Trophoblast cell (in vitro differentiated cells and primary cell): ENCODE results near the gene BOC.

Source experiments
- DNase-seq, 2 donors: peaks; one replicate each; pipeline ENCODE4 v3.0.0-alpha.2; 2016
- H2AFZ ChIP-seq: 2 replicates; pipeline ENCODE4 v1.6.1; 2013; ENCODE audit warnings: low read length, moderate library complexity, mild to moderate bottlenecking; ENCODE audit not compliant: insufficient read depth, poor library complexity
- H2AK5ac ChIP-seq: 2 replicates; pipeline ENCODE4 v1.6.1; 2013; ENCODE audit warnings: mild to moderate bottlenecking, low read length
- H2BK120ac ChIP-seq: 2 replicates; pipeline ENCODE4 v1.6.1; 2013; ENCODE audit warnings: low read length, mild to moderate bottlenecking, moderate library complexity; ENCODE audit not compliant: insufficient read depth, poor library complexity
- H2BK12ac ChIP-seq: 2 replicates; pipeline ENCODE4 v1.6.1; 2013; ENCODE audit warnings: mild to moderate bottlenecking, low read length, moderate library complexity
- H2BK5ac ChIP-seq: 2 replicates; pipeline ENCODE4 v1.6.1; 2013; ENCODE audit warnings: low read length, low read depth, moderate library complexity, mild to moderate bottlenecking; ENCODE audit not compliant: poor library complexity
- H3K14ac ChIP-seq: 2 replicates; pipeline ENCODE4 v1.6.1; 2013; ENCODE audit warnings: mild to moderate bottlenecking, low read length
- H3K18ac ChIP-seq: 2 replicates; pipeline ENCODE4 v1.6.1; 2013; ENCODE audit warnings: mild to moderate bottlenecking, low read length
- H3K23ac ChIP-seq: 2 replicates; pipeline ENCODE4 v1.6.1; 2013; ENCODE audit warnings: low read length
- H3K27ac ChIP-seq: 2 replicates; pipeline ENCODE4 v1.5.1; 2013; ENCODE audit warnings: low read depth, mild to moderate bottlenecking, inconsistent platforms, low read length, moderate library complexity
- H3K27me3 ChIP-seq: 2 replicates; pipeline ENCODE4 v1.6.1; 2013; ENCODE audit warnings: inconsistent platforms, mild to moderate bottlenecking, low read length, moderate library complexity; ENCODE audit not compliant: insufficient read depth
- H3K36me3 ChIP-seq, 2 experiments: 1 replicate in 1 of 2; 2 replicates in 1 of 2; pipeline ENCODE4 v1.6.1; 2013; ENCODE audit warnings: low read length in 2 of 2, mild to moderate bottlenecking in 2 of 2, moderate library complexity in 1 of 2; ENCODE audit not compliant: insufficient read depth in 2 of 2, control insufficient read depth in 1 of 2
- H3K4ac ChIP-seq: 2 replicates; pipeline ENCODE4 v1.6.1; 2013; ENCODE audit warnings: low read depth, mild to moderate bottlenecking, low read length, moderate library complexity
- H3K4me1 ChIP-seq, 2 experiments: 1 replicate in 1 of 2; 2 replicates in 1 of 2; pipeline ENCODE4 v1.6.1; 2013; ENCODE audit warnings: low read length in 2 of 2, mild to moderate bottlenecking in 2 of 2, moderate library complexity in 1 of 2; ENCODE audit not compliant: insufficient read depth in 2 of 2, control insufficient read depth in 1 of 2
- H3K4me2 ChIP-seq: 2 replicates; pipeline ENCODE4 v1.6.1; 2013; ENCODE audit warnings: inconsistent platforms, mild to moderate bottlenecking, low read length, moderate library complexity
- H3K4me3 ChIP-seq: 2 replicates; pipeline ENCODE4 v1.5.1; 2013; ENCODE audit warnings: mild to moderate bottlenecking, low read depth, low read length, inconsistent platforms
- H3K79me1 ChIP-seq: one replicate; pipeline ENCODE4 v1.6.1; 2013; ENCODE audit warnings: low read length
- H3K79me2 ChIP-seq: 2 replicates; pipeline ENCODE4 v1.6.1; 2013; ENCODE audit warnings: low read length, mild to moderate bottlenecking; ENCODE audit not compliant: control insufficient read depth, insufficient read depth, poor library complexity
- H3K9ac ChIP-seq: 2 replicates; pipeline ENCODE4 v1.6.1; 2013; ENCODE audit warnings: mild to moderate bottlenecking, low read length
- H3K9me3 ChIP-seq: 2 replicates; pipeline ENCODE4 v1.6.1; 2013; ENCODE audit warnings: low read depth, mild to moderate bottlenecking, control low read depth, inconsistent platforms, low read length; ENCODE audit not compliant: insufficient read depth
- H4K12ac ChIP-seq: 2 replicates; pipeline ENCODE4 v1.6.1; 2013; ENCODE audit warnings: low read depth, mild to moderate bottlenecking, low read length, moderate library complexity
- H4K8ac ChIP-seq: 2 replicates; pipeline ENCODE4 v1.6.1; 2013; ENCODE audit warnings: low read depth, mild to moderate bottlenecking, low read length, moderate library complexity
- H4K91ac ChIP-seq: one replicate; pipeline ENCODE4 v1.6.1; 2013; ENCODE audit warnings: low read depth, mild to moderate bottlenecking, low read length, moderate library complexity
- WGBS: extraction: QIAGEN DNeasy Blood & Tissue Kit; methylation state at CpG from one replicate; pipeline ENCODE4 v1.1.7; 2013; ENCODE audit warnings: missing lambda C conversion rate; ENCODE audit not compliant: insufficient read length, insufficient coverage; ENCODE audit errors: extremely low coverage; 5-methylcytosine and 5-hydroxymethylcytosine counted together

BOC gene

GRCh38 chr3:113266738-113267137 lies 55.4 kb downstream of the BOC start:
- H3K4me3 ChIP-seq = no peak overlapping the region
- no peak overlapping the region for H2AFZ ChIP-seq
- H3K27ac ChIP-seq = no peak overlapping the region
- H3K79me1 ChIP-seq = no peaks in the 10 kb centered on the region
- H4K91ac ChIP-seq = no peak overlapping the region
- no peak overlapping the region for H2BK120ac ChIP-seq
- H2AK5ac ChIP-seq = no peak overlapping the region
- no CpG with 5 or more reads among the region's 5 CpGs for WGBS
- no peak for DNase-seq
- no peak overlapping the region for H3K18ac ChIP-seq
- no peak overlapping the region for H3K9ac ChIP-seq
- peaks cover 0 to 2% of the 10 kb centered on the region in 2 experiments for H3K4me1 ChIP-seq
- H2BK5ac ChIP-seq = no peak overlapping the region
- H3K27me3 ChIP-seq = no peaks in the 10 kb centered on the region
- no peaks in the 10 kb centered on the region for H3K79me2 ChIP-seq
- H4K12ac ChIP-seq = no peak overlapping the region
- H4K8ac ChIP-seq = no peak overlapping the region
- no peak overlapping the region for H3K23ac ChIP-seq
- H3K36me3 ChIP-seq = peaks cover 39 to 70% of the 10 kb centered on the region in 2 experiments
- H3K14ac ChIP-seq = no peak overlapping the region
- H3K4ac ChIP-seq = no peak overlapping the region
- peaks cover 4% of the 10 kb centered on the region for H3K9me3 ChIP-seq
- H2BK12ac ChIP-seq = no peak overlapping the region
- H3K4me2 ChIP-seq = no peak overlapping the region

GRCh38 chr3:113268311-113268710 lies 57.0 kb downstream of the BOC start:
- Histone ChIP-seq H3K4me3 (no peak overlapping the region), H3K27ac (no peak overlapping the region), H2AK5ac (no peak overlapping the region), H3K4me1 (peaks cover 0 to 2% of the 10 kb centered on the region in 2 experiments), H3K79me1 (no peaks in the 10 kb centered on the region), H3K9ac (no peak overlapping the region), H3K18ac (no peak overlapping the region), H4K8ac (no peak overlapping the region), H3K79me2 (no peaks in the 10 kb centered on the region), H3K36me3 (peaks cover 48 to 74% of the 10 kb centered on the region in 2 experiments), H2BK12ac (no peak overlapping the region), H4K12ac (no peak overlapping the region), H3K23ac (no peak overlapping the region), H2AFZ (no peak overlapping the region), H3K14ac (no peak overlapping the region), H3K4me2 (no peak overlapping the region), H2BK5ac (no peak overlapping the region), H3K9me3 (peaks cover 4% of the 10 kb centered on the region), H2BK120ac (no peak overlapping the region), H3K4ac (no peak overlapping the region), H4K91ac (no peak overlapping the region), H3K27me3 (no peaks in the 10 kb centered on the region)
- DNase-seq = no peak
- WGBS = no CpG with 5 or more reads among the region's 5 CpGs

- Histone ChIP-seq H3K36me3 (peaks cover 54 to 80% of the 10 kb centered on the region in 2 experiments), H2AK5ac (no peak overlapping the region), H3K9me3 (peaks cover 4% of the 10 kb centered on the region), H2AFZ (no peak overlapping the region), H3K79me2 (no peaks in the 10 kb centered on the region), H3K79me1 (no peaks in the 10 kb centered on the region), H3K27me3 (no peaks in the 10 kb centered on the region), H3K4me2 (no peak overlapping the region), H3K18ac (no peak overlapping the region), H4K91ac (no peak overlapping the region), H3K14ac (no peak overlapping the region), H2BK120ac (no peak overlapping the region), H3K4me1 (peaks cover 0 to 2% of the 10 kb centered on the region in 2 experiments), H3K23ac (no peak overlapping the region), H4K8ac (no peak overlapping the region), H2BK5ac (no peak overlapping the region), H3K9ac (no peak overlapping the region), H3K4ac (no peak overlapping the region), H4K12ac (no peak overlapping the region), H3K4me3 (no peak overlapping the region), H3K27ac (no peak overlapping the region), H2BK12ac (no peak overlapping the region)
- no CpG with 5 or more reads among the region's 2 CpGs for WGBS
- DNase-seq = no peak
Observed at GRCh38 chr3:113268942-113269341, 57.6 kb downstream of the BOC start.

- H2BK12ac ChIP-seq = no peak overlapping the region
- H3K27me3 ChIP-seq = no peaks in the 10 kb centered on the region
- H3K9me3 ChIP-seq = peaks cover 4% of the 10 kb centered on the region
- H3K4me3 ChIP-seq = no peak overlapping the region
- WGBS = no CpG with 5 or more reads among the region's 3 CpGs
- H4K12ac ChIP-seq = no peak overlapping the region
- DNase-seq = no peak
- no peak overlapping the region for H3K4ac ChIP-seq
- no peak overlapping the region for H2BK120ac ChIP-seq
- H2AFZ ChIP-seq = no peak overlapping the region
- no peak overlapping the region for H4K8ac ChIP-seq
- no peak overlapping the region for H3K4me2 ChIP-seq
- no peak overlapping the region for H3K18ac ChIP-seq
- H3K36me3 ChIP-seq = peaks cover 61 to 86% of the 10 kb centered on the region in 2 experiments
- no peak overlapping the region for H3K14ac ChIP-seq
- H3K79me2 ChIP-seq = no peaks in the 10 kb centered on the region
- peaks cover 0 to 2% of the 10 kb centered on the region in 2 experiments for H3K4me1 ChIP-seq
- no peak overlapping the region for H2AK5ac ChIP-seq
- H2BK5ac ChIP-seq = no peak overlapping the region
- no peak overlapping the region for H3K9ac ChIP-seq
- H4K91ac ChIP-seq = no peak overlapping the region
- H3K27ac ChIP-seq = no peak overlapping the region
- no peaks in the 10 kb centered on the region for H3K79me1 ChIP-seq
- no peak overlapping the region for H3K23ac ChIP-seq
Observed at GRCh38 chr3:113269661-113270060, 58.3 kb downstream of the BOC start.
